Chondrocyte (in vitro differentiated cells): ENCODE data around the gene TPRX2. TPM values are rescaled to one million over a fixed set of nuclear protein-coding genes. Genes with fewer than 3 reads are reported as not detected.

Source experiments
- DNase-seq: peaks from one replicate; pipeline ENCODE4 v3.0.0; 2021; ENCODE audit warnings: mixed read lengths, low spot score
- H3K27ac Mint-ChIP-seq: one replicate; pipeline ENCODE4 v1.8.0; 2021; ENCODE audit warnings: mild to moderate bottlenecking, moderate library complexity, mixed read lengths; ENCODE audit not compliant: unreplicated experiment
- H3K27me3 Mint-ChIP-seq: 2 replicates; pipeline ENCODE4 v1.8.0; 2021; ENCODE audit warnings: low read depth, mixed read lengths
- H3K36me3 Mint-ChIP-seq: 2 replicates; pipeline ENCODE4 v1.8.0; 2021; ENCODE audit warnings: low read depth, mixed read lengths
- H3K4me1 Mint-ChIP-seq: 2 replicates; pipeline ENCODE4 v1.8.0; 2021; ENCODE audit warnings: low read depth, mild to moderate bottlenecking, mixed read lengths
- H3K4me3 Mint-ChIP-seq: one replicate; pipeline ENCODE4 v1.8.0; 2021; ENCODE audit warnings: mild to moderate bottlenecking, moderate library complexity, mixed read lengths; ENCODE audit not compliant: unreplicated experiment
- H3K9me3 Mint-ChIP-seq: 2 replicates; pipeline ENCODE4 v1.8.0; 2021; ENCODE audit warnings: low read depth, mixed read lengths
- total RNA-seq: library from RNA; stranded (reverse); gene quantifications from 3 replicates; pipeline ENCODE4 v1.2.1, GENCODE V29; 2021
- TF ChIP-seq, protein P1 (sequence below): fragments of 200-600 bp; sonication (generic); IDR thresholded peaks from 2 replicates; pipeline ENCODE4 v1.5.0; 2021; ENCODE audit warnings: antibody characterized with exemption, mild to moderate bottlenecking, moderate library complexity

TPRX2 gene
- total RNA-seq, 1 donor from 2014 or later, result not detected

- peaks cover 3% of the 10 kb centered on the region for H3K9me3 Mint-ChIP-seq
- H3K4me3 Mint-ChIP-seq, result no peak overlapping the region
- peaks cover 33% of the 10 kb centered on the region for H3K27me3 Mint-ChIP-seq
- TF ChIP-seq, protein P1, sequence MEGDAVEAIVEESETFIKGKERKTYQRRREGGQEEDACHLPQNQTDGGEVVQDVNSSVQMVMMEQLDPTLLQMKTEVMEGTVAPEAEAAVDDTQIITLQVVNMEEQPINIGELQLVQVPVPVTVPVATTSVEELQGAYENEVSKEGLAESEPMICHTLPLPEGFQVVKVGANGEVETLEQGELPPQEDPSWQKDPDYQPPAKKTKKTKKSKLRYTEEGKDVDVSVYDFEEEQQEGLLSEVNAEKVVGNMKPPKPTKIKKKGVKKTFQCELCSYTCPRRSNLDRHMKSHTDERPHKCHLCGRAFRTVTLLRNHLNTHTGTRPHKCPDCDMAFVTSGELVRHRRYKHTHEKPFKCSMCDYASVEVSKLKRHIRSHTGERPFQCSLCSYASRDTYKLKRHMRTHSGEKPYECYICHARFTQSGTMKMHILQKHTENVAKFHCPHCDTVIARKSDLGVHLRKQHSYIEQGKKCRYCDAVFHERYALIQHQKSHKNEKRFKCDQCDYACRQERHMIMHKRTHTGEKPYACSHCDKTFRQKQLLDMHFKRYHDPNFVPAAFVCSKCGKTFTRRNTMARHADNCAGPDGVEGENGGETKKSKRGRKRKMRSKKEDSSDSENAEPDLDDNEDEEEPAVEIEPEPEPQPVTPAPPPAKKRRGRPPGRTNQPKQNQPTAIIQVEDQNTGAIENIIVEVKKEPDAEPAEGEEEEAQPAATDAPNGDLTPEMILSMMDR, result no peak
- no peaks in the 10 kb centered on the region for H3K4me1 Mint-ChIP-seq
- H3K27ac Mint-ChIP-seq, result no peak overlapping the region
- DNase-seq, result no peak
- H3K36me3 Mint-ChIP-seq, result no peaks in the 10 kb centered on the region
Observed at GRCh38 chr19:47882890-47883289, 23.9 kb downstream of the TPRX2 start.

DNA sequence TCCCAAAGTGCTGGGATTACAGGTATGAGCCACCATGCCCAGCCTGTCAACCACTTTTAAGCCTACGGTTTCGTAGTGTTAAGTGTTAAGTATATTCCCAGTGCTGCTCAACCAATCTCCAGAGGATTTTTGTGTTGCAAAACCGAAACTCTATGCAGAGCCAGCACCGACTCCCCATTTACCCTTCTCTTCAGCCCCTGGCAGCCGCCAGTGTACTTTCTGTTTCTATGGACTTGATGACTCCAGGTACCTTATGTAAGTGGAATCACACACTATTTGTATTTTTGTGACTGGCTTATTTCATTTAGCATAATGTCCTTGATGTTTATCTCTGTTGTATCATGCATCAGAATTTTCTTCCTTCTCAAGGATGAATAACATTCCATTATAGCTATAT is 26.0 kb downstream of the TPRX2 start:
- Mint-ChIP-seq H3K36me3 (no peaks in the 10 kb centered on the region), H3K27me3 (peaks cover 32% of the 10 kb centered on the region), H3K27ac (no peak overlapping the region), H3K4me1 (no peaks in the 10 kb centered on the region), H3K9me3 (no peaks in the 10 kb centered on the region), H3K4me3 (no peak overlapping the region)
- TF ChIP-seq, protein P1, result no peak
- DNase-seq, result no peak

DNA sequence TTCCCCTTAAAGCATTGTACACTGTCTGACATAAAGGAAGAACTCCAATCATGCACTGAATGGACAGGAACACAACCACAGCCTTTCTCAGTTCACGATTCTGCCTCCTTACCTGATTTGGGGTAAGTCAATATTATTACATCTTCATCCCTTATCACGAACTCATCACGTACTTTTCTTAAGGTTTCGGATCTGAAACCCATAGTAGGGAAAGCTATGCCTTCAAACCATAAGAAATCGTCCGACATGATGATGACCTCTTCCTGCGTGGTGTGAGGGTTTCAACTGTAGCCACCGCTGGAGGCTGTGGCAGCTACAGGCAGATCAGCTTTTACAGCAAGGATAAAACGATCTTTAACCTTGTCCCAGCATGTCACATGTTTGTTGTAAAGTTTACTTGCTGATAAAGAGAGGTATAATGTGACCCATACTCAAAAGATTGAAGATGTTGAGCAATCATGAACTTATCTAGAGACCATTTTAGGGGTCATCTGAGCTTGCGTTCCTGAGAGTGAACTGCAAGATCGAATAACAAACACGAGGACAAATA is 27.1 kb downstream of the TPRX2 start, which contains the start of gene SULT2A1:
SULT2A1 (minus strand) TSS at position 306 of the 550 bp plus-strand sequence; CDS start at position 248, 58 bp downstream.
- H3K4me1 Mint-ChIP-seq, result no peaks in the 10 kb centered on the region
- peaks cover 32% of the 10 kb centered on the region for H3K27me3 Mint-ChIP-seq
- TF ChIP-seq, protein P1, result no peak
- H3K36me3 Mint-ChIP-seq, result no peaks in the 10 kb centered on the region
- H3K27ac Mint-ChIP-seq, result no peak within 1 kb of the TSS
- no peak within 1 kb of the TSS for H3K4me3 Mint-ChIP-seq
- no peaks in the 10 kb centered on the region for H3K9me3 Mint-ChIP-seq
- DNase-seq, result no peak

DNA sequence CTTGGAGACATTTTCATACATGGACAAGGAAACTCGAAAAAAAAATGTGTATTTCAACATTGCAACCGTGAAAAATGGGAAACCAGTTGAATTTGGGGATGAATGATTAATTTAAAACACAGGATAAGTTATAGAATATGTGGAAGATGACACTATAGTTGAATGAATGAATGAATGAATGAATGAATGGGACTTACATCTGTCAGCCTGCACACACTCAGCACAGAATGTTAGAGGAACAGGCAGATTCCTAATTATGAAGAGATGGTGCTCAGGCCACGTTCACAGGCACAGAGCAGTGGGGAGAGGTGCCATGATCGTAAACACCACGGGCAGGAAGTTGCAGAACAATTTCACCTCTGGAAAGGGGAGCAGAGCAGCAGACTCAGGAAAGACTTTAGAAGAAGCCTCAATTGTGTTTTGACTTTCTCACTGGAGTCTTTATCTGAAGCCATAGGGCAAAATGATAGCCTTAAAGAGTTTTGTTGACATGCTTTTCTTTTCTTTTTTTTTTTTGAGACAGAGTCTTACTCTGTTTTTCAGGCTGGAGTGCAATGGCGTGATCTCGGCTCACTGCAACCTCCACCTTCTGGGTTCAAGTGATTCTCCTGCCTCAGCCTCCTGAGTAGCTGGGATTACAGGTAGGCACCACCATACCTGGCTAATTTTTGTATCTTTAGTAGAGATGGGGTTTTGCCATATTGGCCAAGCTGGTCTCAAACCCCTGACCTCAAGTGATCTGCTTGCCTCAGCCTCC is 32.0 kb downstream of the TPRX2 start:
- TF ChIP-seq, protein P1, result no peak
- no peak for DNase-seq
- H3K4me3 Mint-ChIP-seq, result no peak overlapping the region
- H3K4me1 Mint-ChIP-seq, result no peaks in the 10 kb centered on the region
- H3K27me3 Mint-ChIP-seq, result peaks cover 11% of the 10 kb centered on the region
- H3K27ac Mint-ChIP-seq, result no peak overlapping the region
- peaks cover 3% of the 10 kb centered on the region for H3K9me3 Mint-ChIP-seq
- H3K36me3 Mint-ChIP-seq, result no peaks in the 10 kb centered on the region

GRCh38 chr19:47891622-47891922 is 32.5 kb downstream of the TPRX2 start:
- H3K9me3 Mint-ChIP-seq, result peaks cover 9% of the 10 kb centered on the region
- H3K27ac Mint-ChIP-seq, result no peak overlapping the region
- no peak for DNase-seq
- no peak overlapping the region for H3K4me3 Mint-ChIP-seq
- H3K36me3 Mint-ChIP-seq, result no peaks in the 10 kb centered on the region
- H3K27me3 Mint-ChIP-seq, result peaks cover 8% of the 10 kb centered on the region
- TF ChIP-seq, protein P1, result no peak
- no peaks in the 10 kb centered on the region for H3K4me1 Mint-ChIP-seq
